HG03571 (cell line): ENCODE data around the gene KCTD21.
"Not testable (repeated sequence)": the region's sequence is repeated elsewhere in the genome, so short reads cannot be mapped to it uniquely, and the experiment has no call there.

ENCODE experiments used
- ATAC-seq: cut with Tn5 transposase; IDR thresholded peaks from one replicate; pipeline ENCODE4 v1.9.1; 2021; ENCODE audit not compliant: unreplicated experiment

Gene KCTD21, protein sequence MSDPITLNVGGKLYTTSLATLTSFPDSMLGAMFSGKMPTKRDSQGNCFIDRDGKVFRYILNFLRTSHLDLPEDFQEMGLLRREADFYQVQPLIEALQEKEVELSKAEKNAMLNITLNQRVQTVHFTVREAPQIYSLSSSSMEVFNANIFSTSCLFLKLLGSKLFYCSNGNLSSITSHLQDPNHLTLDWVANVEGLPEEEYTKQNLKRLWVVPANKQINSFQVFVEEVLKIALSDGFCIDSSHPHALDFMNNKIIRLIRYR

DNA sequence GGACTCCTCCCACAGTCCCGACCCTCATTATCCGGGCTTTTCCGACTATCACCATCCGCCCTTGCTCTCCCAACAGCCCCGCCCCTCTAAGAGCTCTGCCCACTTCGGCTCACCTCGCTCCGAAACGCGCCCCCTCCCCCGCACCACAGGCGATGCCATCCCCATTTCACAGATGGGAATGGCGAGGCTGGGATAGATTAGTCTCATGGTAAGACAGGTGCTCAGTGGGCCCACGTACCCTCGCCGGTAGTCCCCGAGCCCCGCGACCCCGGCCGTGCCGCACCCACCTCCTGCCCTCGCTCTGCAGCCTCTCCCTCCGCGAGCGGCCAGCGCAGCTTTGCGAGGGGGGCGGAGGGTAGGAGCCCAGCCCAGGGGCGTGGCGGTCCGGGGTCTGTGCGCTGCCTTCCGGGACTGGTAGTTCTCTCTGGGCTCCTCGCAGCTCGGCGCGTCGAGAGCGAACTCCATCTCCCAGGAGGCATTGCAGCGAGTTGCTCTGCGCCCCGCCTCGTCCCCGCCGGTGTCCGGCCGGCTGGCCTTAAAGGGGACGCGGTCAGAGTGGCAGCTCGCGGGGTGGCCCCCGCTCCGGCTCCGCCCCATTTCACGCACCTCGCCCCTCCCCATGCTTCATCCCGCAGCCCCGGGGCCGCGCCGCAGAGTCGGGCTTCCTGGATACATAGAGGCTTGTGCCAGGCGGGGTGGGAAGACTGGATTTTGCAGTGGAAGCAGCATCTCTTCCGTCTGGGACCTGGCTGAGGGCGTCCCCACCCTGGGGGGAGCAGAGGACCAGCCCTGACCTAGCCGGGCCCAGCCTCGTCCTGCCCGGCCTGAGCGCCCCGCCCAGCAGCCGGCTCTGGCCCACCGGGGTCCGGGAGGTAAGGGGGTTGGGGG, at the start of gene KCTD21, which contains the start of gene USP35:
Gene KCTD21, minus strand, starts transcription at position 341 of the 888 bp plus-strand sequence. CDS start 14,072 bp downstream, outside the sequence.
Gene USP35, plus strand, starts transcription at position 634 of the 888 bp plus-strand sequence. CDS start 7,327 bp downstream, outside the sequence.
- ATAC-seq: peak; percentile 97

DNA sequence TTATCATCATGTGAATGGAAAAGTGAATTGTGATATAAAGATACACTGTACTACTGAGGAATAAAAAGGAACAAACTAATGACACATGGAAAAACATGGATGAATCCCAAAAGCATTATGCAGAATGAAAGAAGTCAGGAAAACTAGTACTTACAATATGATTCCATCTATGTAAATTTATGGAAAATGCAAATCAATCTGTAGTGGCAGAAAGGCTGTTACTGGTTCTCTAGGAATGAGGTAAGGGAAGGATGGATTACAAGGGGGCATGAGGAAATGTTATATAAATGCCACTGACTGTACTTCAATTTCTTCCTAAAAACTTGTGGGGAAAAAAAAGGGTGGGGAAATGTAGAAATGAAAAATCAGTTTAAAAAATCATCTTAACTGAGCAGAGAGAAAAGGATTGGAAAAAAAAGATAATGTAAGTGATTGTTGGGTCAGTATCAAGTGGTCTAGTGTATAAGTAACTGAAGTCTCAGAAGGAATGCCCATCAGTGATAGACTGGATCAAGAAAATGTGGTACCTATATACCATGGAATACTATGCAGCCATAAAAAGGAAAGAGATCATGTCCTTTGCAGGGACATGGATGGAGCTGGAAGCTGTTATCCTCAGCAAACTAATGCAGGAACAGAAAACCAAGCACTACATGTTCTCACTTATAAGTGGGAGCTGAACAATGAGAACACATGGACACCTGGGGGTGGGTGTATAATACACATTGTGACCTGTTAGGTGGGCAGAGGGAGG, 49.0 kb upstream of the KCTD21 start:
- ATAC-seq: no peak

DNA sequence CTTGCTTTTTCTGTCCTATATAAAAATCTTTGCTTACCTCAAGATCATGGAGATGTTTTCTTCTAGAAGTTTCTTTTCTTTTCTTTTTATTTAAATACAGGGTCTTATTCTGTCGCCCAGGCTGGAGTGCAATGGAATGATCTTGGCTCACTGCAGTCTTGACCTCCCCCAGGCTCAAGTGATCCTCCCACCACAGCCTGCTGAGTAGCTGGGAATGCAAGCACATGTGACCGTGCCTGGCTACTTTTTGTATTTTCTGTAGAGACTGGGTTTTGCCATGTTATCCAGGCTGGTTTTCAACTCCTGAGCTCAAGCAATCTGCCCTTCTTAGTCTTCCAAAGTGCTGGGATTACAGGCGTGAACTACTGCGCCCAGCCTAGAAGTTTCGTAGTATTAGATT, 45.6 kb upstream of the KCTD21 start:
- ATAC-seq: no peak

DNA sequence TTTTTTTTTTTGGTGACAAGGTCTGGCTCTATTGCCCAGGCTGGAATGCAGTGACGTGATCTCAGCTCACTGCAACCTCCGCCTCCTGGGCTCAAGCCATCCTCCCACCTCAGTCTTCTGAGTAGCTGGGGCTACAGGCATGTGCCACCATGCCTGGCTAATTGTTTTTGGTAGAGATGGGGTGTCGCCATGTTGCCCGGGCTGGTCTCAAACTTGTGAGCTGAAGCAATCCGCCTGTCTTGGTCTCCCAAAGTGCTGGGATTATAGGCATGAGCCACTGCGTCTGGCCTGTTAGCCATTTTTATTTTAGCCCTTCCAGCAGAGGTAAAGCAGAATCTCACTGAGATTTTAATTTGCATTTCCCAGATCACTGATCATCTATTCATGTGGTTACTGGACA, 44.6 kb upstream of the KCTD21 start:
- ATAC-seq: not testable (repeated sequence)

DNA sequence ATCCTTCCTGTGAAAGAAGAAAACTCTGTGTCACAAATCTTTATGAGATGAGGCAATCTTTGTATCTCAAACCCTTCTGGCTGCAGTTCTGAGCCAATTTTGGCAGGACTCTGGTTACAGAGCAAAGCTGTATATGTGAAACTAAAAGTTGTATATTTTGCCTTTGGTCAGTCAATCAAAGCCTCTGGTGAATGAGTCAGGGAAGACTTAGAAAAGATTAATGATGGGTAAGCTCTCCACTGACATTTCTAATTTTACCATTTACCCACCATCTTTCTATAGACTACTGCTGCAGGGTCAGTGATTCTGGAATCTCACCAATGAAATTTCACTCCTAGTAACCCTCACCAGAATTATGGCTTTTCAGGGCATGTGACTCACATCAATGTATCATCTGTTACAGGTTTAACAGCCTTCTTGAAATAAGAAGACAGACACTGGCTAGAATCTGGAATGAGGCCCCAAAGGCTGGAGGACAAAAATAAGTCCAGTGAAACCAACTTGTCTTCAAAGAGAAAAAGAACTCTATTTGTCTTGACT, 43.6 kb upstream of the KCTD21 start:
- ATAC-seq: no peak

DNA sequence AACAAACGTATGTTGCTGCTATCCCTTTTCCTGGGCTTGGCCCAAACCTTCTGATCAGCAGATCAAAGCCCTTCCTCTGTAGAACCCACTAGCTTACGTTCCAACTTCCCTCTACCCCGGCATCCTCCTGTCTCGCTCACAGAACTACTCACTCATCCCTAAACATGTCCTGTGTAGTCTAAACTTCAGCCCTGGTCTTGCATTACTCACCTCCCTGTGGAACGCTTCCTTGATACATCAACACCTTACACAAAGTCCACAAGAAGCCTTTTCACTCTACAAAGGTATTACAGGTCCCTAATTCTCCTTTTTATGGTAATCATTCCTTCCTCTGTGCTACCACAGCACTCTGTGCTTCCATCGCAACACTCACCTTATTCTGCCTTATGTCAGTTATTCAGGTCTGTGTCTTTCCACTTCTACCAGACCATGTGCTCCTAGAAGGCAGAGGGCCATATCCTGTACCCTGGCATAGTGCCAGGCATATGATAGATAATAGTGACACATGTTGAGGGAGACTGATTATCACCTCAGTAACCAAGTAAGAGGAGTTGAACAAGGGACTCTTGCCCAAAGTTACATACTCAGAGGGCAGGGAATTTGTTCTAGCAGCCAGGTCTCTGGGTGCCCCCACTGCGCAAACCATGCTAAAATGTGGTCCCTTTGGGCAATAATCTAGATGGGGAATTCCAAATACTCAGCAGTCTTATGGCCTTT, 41.9 kb upstream of the KCTD21 start:
- ATAC-seq: no peak

DNA sequence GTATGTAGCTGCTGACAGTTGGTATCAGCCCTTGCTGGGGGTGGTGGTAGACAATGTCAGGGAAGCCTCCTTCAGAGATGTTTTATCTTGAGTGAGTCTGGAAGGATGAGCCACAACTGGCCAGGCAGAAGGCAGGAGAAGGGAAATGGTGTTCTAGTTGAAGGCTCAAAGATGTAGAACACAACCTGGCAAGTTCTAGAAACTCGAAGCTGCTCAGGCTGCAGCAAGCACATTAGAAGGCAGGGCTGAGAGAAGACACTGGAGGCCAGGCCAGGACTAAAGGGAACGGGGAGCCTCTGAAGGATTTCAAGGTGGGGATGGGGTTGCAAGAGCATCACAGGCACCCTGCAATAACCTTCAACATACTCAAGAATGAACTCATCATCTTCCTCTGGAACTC, 40.7 kb upstream of the KCTD21 start:
- no peak for ATAC-seq

DNA sequence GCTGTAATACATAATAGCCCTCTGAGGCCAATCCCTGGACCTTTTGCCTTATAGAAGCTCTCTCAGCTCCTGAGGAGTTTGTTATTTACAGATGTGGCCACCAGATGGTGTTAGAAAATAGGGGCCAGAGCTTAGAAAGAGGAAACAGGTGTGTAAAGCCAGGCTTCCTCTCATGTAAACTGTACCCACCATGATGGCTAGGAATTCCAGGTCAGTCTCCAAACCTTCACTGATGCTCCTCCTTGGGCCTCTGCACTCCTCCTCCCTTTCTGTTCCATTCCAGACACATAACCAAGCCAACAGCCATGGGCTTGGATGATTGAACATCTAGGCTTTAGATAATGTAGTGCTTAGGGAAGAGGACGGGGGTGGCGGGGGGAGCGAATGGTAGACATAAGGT, 40.0 kb upstream of the KCTD21 start:
- peak; percentile 50 for ATAC-seq

DNA sequence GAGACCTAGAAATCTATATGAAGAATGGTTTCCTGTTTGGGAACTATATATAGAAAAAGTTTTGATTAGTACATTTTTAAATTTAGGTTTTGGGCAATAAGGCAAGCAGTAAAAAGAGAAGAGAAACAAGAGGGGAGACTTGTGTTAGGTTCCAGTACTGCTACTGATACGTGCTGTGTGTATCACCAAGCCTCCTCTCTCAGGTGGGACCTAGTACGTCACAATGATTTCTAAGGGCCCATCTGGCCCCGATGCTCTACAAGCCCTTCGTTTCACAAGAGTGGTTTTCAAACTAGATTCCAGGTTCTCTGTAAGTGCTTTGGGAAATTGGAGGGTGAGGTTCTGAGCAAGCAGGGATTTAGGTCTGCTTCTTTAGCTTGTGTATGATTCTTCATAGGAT, 39.5 kb upstream of the KCTD21 start:
- ATAC-seq: no peak

DNA sequence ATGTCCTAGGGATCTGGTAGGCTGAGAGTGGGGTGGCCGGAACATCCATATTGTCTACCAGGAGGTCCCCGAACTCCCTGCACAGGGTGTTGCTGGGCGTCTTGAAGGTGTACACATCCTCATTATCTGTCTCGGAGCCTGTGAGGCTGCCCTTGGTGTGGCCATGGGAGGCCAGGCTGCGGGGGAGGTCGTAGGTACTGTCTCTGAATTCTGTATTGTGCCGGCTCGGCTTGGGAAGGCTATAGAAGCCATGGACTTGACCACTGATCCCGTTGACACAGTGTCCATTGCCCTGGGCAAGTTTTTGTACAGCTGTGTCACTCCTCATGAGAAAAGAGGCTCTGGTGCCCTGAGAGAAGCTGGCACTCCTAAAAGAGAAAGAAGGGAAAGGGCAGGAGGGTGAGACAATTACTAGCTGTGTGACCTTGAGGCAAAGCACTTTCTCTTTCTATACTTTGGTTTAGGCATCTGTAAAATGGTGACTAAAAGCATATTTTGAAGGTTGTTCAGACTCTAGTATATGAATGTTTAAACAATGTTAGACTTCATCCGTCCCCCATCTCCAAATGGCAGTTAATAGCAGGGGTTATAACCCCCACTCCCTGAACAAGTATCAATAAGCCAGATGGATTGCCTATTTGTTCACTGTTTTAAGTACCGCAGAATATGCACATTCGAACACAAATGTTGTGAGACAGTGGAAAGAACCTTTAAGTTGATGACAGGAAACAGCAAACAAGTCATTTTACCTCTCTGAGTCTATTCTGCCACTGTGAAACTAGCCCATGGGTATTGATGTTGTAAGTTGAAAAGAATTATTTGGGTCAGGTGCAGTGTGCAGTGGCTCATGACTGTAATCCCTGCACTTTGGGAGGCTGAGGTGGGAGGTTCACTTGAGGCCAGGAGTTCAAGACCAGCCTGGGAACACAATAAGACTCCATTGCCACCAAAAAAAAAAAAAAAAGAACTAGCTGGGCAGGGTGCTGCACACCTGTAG, 38.6 kb upstream of the KCTD21 start:
- ATAC-seq: no peak

DNA sequence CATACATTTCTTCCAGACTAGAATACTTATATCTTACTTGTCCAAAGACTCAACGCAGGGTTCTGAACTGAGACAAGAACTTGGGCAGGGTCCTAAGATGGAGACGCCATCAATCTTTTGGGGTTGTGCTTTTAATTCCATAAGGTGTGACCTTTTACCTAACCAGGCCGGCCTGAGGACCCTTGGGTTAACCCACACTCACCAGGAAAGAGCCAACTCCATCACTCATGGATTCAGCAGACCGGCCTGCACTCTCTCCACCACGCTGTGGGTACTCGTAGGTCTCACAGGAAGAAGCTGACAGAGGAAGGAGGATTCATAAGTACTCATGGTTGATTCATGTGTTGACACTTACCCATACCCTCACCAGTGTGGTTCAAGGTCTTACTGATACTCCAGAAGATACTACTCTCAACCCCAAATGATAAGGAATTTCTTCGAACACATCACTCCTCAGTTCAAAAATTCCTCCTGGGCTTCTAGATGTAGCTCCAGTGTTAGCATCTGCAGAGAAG, 36.5 kb upstream of the KCTD21 start:
- ATAC-seq: no peak

DNA sequence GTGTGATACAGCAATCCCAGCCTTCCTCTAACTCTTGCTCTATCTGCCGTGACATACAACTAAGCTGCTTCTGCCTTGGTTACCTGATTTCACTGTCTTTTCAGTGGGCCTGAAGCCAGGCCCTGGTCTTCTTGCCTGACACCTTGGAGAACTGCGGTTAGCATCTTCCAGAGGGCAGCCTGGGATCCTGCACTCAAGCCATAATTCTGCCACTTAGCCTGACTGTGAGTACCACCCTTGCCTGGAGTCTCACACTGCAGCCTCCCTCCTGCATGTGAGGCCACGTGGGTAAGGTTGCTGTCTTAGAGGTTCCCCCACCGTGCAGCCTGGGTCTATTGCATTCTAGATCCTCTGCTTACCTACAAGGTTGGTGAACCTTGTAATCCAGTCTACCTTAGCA, 36.1 kb upstream of the KCTD21 start:
- ATAC-seq: no peak

DNA sequence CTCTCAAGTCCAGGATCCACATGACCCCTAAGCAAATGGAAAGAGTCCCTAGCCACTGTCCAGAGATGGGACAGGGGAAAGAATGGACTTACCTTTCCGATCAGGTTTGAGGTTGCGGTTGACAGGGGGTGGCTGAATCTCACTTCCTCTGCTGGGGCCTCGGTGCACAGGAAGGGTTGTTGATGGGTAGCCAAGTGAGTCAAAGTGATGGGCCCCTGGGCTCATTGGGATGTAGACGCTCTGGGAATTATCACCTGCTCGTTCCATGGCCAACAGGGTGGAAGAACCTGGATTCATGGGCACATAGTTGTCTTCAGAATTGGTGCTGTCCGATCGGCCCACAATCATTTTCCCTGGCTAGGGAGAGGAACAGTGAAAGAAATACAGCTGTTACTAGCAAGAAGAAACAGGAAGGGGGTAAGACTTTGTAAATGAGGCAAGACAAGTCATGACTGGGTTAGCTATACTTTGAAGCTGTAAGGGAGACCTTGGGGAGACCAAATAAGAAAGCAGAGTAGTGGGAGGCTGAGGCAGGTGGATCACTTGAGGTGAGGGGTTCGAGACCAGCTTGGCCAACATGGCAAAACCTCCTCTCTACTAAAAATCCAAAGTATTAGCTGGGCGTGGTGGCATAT, 35.0 kb upstream of the KCTD21 start:
- ATAC-seq: peak; percentile 84

DNA sequence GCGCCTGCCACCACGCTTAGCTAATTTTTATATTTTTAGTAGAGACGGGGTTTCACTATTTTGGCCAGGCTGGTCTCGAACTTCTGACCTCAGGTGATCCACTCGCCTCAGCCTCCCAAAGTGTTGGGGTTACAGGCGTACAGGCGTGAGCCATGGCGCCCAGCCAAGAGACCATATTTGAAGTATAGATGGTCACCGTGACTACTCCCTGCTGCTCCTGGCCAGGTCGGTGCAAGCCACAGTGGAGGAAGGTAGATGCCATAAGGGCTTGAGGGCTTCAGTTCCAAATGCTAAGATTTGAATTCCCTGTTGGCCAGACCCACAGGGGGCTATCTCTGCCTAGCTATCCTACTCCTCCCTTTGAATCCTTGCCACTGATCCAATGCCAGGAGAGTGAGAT, 34.3 kb upstream of the KCTD21 start:
- ATAC-seq: not testable (repeated sequence)

DNA sequence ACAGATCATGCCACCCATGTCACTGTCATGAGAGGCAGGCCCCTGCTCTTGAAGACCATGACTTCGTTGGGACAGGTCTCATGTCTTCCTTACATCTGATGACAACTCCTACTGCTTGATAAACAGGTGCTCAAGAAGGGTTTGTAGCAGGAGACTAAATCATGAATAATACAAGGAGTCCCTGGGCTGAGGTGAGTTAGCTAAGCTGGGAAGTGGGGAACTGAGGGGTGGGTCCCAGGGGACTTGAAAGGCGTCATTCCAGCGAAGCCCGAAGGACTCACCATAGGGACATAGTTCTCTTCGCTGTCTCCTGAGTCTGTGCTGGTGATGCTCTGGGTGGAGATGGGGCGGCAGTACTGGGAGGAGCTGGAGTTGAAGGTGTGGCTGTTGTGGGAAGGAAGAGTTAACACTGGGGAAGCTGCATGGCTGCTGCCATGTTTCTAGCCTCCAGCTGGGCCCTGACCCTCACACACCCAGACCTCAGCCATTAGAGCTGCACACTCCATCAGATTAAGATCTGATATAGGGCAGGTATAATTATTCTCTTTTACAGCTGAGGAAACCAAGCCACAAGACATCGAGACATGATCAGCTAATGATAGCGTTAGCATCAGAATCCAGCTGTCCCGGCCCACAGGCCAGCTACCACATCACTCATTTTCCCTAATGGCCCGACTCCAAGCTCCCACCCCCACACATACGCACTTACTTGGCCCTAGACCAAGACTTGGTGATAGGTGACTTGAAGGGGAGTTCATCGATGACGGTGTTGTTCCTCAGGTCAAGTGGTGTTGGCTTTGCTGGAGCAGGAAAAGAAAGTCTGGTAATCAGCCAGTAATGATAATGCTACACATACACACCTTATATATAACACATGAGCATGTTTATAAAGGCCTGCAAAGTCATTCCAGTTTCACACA, 33.2 kb upstream of the KCTD21 start:
- no peak for ATAC-seq

DNA sequence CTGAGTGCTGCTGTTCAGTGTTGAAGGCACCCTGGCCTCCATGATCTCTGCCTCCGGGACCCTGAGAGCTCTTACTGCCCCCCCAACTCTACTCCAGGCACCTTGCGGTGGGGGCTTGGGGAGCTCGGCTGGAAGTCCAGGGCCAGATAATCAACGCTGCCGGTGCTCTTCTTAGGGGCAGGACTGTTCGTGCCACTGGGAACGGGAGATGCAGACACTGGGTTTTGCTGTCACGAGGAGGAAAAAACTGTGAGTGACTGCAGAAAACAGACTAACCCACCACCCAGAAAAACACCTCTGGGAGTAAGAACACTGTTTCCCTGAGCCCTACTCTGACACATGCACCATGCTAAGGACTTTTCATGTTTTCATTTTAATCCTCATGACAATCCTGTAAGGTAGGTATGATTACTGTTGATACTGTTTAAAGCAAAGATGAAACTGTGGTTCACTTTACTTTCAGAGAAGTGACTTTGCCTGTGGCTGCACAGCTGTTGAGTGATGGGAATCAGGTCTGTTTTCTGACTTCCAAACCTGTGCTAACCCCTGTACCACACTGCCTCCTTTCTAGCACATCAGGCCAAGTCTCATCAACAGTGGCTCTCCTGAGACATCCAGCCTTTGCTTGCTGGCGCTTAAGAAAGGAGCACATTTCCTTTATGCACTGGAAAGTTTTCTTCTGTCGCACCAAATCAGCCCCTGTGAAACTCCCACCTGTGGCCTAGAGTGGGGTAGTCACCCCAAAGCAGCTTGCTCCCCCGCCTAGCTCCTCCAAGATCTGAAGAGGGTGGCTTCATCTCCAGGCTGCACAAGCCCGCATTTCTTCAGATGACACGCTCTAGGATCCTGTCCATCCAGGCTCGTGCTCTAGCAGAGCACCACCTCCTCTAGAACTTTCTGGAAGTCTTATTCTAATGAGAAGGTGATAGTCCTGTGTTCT, 32.1 kb upstream of the KCTD21 start:
- no peak for ATAC-seq
